Measurements from ENCODE around the gene HPSE. TPM values are rescaled to one million over a fixed set of nuclear protein-coding genes. Genes with fewer than 3 reads are reported as not detected.

The HPSE gene
- 0.80 to 1.0 TPM (median 0.97 TPM) in 3 replicates for total RNA-seq

GRCh38 chr4:83334425-83335241 lies at the start of gene HPSE:
Gene HPSE (minus strand): TSS chr4:83334848. CDS start chr4:83334782, 66 bp downstream.
- TF ChIP-seq, protein P1, sequence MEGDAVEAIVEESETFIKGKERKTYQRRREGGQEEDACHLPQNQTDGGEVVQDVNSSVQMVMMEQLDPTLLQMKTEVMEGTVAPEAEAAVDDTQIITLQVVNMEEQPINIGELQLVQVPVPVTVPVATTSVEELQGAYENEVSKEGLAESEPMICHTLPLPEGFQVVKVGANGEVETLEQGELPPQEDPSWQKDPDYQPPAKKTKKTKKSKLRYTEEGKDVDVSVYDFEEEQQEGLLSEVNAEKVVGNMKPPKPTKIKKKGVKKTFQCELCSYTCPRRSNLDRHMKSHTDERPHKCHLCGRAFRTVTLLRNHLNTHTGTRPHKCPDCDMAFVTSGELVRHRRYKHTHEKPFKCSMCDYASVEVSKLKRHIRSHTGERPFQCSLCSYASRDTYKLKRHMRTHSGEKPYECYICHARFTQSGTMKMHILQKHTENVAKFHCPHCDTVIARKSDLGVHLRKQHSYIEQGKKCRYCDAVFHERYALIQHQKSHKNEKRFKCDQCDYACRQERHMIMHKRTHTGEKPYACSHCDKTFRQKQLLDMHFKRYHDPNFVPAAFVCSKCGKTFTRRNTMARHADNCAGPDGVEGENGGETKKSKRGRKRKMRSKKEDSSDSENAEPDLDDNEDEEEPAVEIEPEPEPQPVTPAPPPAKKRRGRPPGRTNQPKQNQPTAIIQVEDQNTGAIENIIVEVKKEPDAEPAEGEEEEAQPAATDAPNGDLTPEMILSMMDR (IDR thresholded peaks at IDR 0.05; ENCODE audit: unreplicated experiment), result no peak
- peak; percentile 40 to 64 for DNase-seq (ENCODE audit: low spot score in 2 of 2, unreplicated experiment in 2 of 2)
- Mint-ChIP-seq H3K27ac (no peak within 1 kb of the TSS), H3K36me3 (no peaks in the 10 kb centered on the region), H3K9me3 (peaks cover 5% of the 10 kb centered on the region), H3K4me1 (peaks cover 2% of the 10 kb centered on the region), H3K27me3 (ENCODE audit: low read depth) (peaks cover 55% of the 10 kb centered on the region), H3K4me3 (peak within 1 kb of the TSS; percentile 66)

- Mint-ChIP-seq H3K4me1 (peaks cover 16% of the 10 kb centered on the region), H3K36me3 (peaks cover 4% of the 10 kb centered on the region), H3K9me3 (peaks cover 29% of the 10 kb centered on the region), H3K27ac (no peak overlapping the region), H3K27me3 (ENCODE audit: low read depth) (no peaks in the 10 kb centered on the region), H3K4me3 (no peak overlapping the region)
- no peak for DNase-seq (ENCODE audit: low spot score in 2 of 2, unreplicated experiment in 2 of 2)
- TF ChIP-seq, protein P1 (IDR thresholded peaks at IDR 0.05; ENCODE audit: unreplicated experiment), result no peak
These were observed 48.2 kb upstream of the HPSE start for GRCh38 chr4:83382850-83383249.

DNA sequence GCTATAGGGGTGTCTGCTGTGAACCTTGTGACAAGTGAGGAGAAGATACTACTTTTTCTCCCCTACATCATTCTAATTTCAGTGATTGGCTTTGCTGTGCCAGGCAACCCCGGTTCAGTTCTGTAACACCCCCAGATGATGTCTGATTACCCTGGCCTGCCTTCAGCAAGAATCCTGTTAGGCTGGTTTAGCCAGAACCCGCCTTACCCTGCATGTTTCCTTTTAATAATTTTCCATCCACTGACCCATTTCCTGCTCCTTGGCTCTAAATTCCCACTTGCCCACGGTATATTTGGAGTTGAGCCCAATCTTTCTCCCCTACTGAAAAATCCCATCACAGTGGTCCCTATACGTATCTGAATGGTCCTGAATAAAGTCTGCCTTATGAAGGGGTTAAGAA lies 46.5 kb upstream of the HPSE start:
- H3K27me3 Mint-ChIP-seq (ENCODE audit: low read depth), result no peaks in the 10 kb centered on the region

GRCh38 chr4:83378419-83378818 lies 43.8 kb upstream of the HPSE start:
- Mint-ChIP-seq H3K9me3 (peaks cover 43% of the 10 kb centered on the region), H3K4me3 (no peak overlapping the region), H3K27ac (no peak overlapping the region), H3K4me1 (no peaks in the 10 kb centered on the region), H3K27me3 (ENCODE audit: low read depth) (no peaks in the 10 kb centered on the region), H3K36me3 (peaks cover 4% of the 10 kb centered on the region)
- TF ChIP-seq, protein P1 (IDR thresholded peaks at IDR 0.05; ENCODE audit: unreplicated experiment), result no peak
- no peak for DNase-seq (ENCODE audit: low spot score in 2 of 2, unreplicated experiment in 2 of 2)

More for the DNA sequence above, 46.5 kb upstream of the HPSE start:
- Mint-ChIP-seq H3K4me3 (no peak overlapping the region), H3K27ac (no peak overlapping the region), H3K9me3 (peaks cover 42% of the 10 kb centered on the region), H3K36me3 (peaks cover 4% of the 10 kb centered on the region), H3K4me1 (no peaks in the 10 kb centered on the region)
- TF ChIP-seq, protein P1 (IDR thresholded peaks at IDR 0.05; ENCODE audit: unreplicated experiment), result no peak
- DNase-seq (ENCODE audit: low spot score in 2 of 2, unreplicated experiment in 2 of 2), result no peak

GRCh38 chr4:83372931-83373330 lies 38.3 kb upstream of the HPSE start:
- Mint-ChIP-seq H3K4me3 (no peak overlapping the region), H3K27ac (no peak overlapping the region), H3K4me1 (no peaks in the 10 kb centered on the region), H3K9me3 (peaks cover 15% of the 10 kb centered on the region), H3K36me3 (no peaks in the 10 kb centered on the region), H3K27me3 (ENCODE audit: low read depth) (no peaks in the 10 kb centered on the region)
- no peak for DNase-seq (ENCODE audit: low spot score in 2 of 2, unreplicated experiment in 2 of 2)
- TF ChIP-seq, protein P1 (IDR thresholded peaks at IDR 0.05; ENCODE audit: unreplicated experiment), result no peak
